ENCODE results near the gene MTFR1L.

DNA sequence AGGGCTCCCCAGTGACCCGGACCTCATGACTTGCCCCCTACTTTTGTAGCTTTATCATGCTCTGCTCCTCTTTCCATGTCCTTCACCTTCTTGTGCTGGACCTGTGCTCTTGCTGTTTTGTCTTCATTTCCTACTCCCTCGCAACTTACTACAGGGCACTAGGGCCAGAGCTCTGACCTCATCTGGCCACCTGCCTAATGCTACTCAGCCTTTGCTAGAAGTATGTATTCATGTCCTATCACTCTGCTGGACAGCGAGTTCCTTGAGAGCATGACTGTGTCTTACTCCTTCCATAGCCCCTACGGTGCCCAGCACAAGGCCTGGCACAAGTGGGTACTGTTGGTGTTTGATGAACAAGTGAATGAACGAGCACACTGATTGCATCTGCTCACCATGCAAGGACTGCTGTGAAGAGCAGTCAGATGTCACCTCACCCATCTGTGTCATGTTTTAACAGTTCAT, 1.9 kb downstream of the MTFR1L start:
- TF ChIP-seq, protein P1, sequence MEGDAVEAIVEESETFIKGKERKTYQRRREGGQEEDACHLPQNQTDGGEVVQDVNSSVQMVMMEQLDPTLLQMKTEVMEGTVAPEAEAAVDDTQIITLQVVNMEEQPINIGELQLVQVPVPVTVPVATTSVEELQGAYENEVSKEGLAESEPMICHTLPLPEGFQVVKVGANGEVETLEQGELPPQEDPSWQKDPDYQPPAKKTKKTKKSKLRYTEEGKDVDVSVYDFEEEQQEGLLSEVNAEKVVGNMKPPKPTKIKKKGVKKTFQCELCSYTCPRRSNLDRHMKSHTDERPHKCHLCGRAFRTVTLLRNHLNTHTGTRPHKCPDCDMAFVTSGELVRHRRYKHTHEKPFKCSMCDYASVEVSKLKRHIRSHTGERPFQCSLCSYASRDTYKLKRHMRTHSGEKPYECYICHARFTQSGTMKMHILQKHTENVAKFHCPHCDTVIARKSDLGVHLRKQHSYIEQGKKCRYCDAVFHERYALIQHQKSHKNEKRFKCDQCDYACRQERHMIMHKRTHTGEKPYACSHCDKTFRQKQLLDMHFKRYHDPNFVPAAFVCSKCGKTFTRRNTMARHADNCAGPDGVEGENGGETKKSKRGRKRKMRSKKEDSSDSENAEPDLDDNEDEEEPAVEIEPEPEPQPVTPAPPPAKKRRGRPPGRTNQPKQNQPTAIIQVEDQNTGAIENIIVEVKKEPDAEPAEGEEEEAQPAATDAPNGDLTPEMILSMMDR (conservative IDR thresholded peaks at IDR 0.05; ENCODE audit: low read length): no peak
- TF ChIP-seq EZH2phosphoT487 (IDR thresholded peaks at IDR 0.05; ENCODE audit: borderline replicate concordance, low read depth, low read length): no peak

Measured in OCI-LY7 (cell line).